ENCODE data around the gene ZNF420. TPM values are rescaled to one million over a fixed set of nuclear protein-coding genes. Genes with fewer than 3 reads are reported as not detected.

ZNF420 gene
- total RNA-seq, 1 donor from 2014 or later, result 7.1 TPM

DNA sequence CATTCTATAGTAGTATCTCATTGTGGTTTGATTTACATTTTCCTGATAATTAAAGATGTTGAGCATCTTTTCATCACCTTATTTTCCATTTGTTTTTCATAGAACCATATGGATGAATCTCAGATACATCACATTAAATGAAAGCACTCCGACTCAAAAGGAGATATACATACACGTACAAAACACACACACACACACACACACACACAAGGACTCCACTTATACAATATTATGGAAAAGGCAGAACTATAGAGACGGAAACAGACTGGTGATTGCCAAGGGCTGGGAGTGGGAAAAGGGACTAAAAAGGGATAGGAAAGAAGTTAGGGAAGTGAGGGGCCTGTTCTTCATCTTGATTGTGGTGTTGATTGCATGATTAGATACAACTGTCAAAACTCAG is 70.0 kb downstream of the ZNF420 start:
- no peak overlapping the region for H3K4me3 Mint-ChIP-seq (ENCODE audit: unreplicated experiment)
- H3K27ac Mint-ChIP-seq (ENCODE audit: unreplicated experiment), result no peak overlapping the region
- DNase-seq (ENCODE audit: low spot score), result no peak
- no peaks in the 10 kb centered on the region for H3K27me3 Mint-ChIP-seq (ENCODE audit: low read depth)
- no peaks in the 10 kb centered on the region for H3K4me1 Mint-ChIP-seq (ENCODE audit: low read depth)
- peaks cover 69% of the 10 kb centered on the region for H3K9me3 Mint-ChIP-seq (ENCODE audit: low read depth)
- TF ChIP-seq, protein P1, sequence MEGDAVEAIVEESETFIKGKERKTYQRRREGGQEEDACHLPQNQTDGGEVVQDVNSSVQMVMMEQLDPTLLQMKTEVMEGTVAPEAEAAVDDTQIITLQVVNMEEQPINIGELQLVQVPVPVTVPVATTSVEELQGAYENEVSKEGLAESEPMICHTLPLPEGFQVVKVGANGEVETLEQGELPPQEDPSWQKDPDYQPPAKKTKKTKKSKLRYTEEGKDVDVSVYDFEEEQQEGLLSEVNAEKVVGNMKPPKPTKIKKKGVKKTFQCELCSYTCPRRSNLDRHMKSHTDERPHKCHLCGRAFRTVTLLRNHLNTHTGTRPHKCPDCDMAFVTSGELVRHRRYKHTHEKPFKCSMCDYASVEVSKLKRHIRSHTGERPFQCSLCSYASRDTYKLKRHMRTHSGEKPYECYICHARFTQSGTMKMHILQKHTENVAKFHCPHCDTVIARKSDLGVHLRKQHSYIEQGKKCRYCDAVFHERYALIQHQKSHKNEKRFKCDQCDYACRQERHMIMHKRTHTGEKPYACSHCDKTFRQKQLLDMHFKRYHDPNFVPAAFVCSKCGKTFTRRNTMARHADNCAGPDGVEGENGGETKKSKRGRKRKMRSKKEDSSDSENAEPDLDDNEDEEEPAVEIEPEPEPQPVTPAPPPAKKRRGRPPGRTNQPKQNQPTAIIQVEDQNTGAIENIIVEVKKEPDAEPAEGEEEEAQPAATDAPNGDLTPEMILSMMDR (IDR thresholded peaks at IDR 0.05), result no peak
- peaks cover 54% of the 10 kb centered on the region for H3K36me3 Mint-ChIP-seq (ENCODE audit: low read depth)

DNA sequence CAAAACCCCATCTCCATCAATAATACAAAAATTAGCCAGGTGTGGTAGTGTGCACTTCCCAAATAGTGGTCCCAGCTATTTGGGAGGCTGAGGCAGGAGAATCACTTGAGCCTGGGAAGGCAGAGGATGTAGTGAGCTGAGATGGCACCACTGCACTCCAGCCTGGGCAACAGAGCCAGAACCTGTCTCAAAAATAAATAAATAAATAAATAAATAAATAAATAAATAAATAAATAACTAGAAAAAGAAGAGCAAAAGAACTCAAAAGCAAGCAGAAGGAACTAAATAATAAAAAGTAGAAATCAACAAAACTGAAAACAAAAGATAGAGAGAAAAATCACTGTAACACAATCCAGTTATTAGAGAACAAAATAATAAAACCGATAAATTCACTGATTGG is 81.9 kb downstream of the ZNF420 start:
- Mint-ChIP-seq H3K4me1 (ENCODE audit: low read depth) (no peaks in the 10 kb centered on the region), H3K27me3 (ENCODE audit: low read depth) (no peaks in the 10 kb centered on the region), H3K36me3 (ENCODE audit: low read depth) (peaks cover 77% of the 10 kb centered on the region), H3K4me3 (ENCODE audit: unreplicated experiment) (no peak overlapping the region), H3K27ac (ENCODE audit: unreplicated experiment) (no peak overlapping the region), H3K9me3 (ENCODE audit: low read depth) (peaks cover 75% of the 10 kb centered on the region)
- TF ChIP-seq, protein P1 (IDR thresholded peaks at IDR 0.05), result no peak
- DNase-seq (ENCODE audit: low spot score), result no peak

DNA sequence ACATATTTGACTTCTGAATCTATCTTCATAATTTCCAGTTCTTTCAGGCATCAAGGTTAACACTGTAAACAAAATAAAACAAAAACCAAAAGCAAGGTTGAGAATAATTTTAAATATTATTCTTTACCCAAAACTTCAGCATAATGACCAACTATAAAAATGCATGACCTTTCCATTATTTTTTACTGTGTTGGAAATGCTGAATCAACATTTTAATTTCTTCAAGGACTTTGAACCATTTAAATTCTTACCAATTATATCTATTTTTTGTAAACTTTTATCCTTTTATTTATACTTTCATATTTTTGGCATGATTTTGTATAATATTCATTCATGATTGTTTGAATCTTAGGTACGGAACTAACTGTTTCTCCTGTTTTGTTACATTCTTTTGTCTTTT is 87.4 kb downstream of the ZNF420 start:
- no peak overlapping the region for H3K4me3 Mint-ChIP-seq (ENCODE audit: unreplicated experiment)
- no peak overlapping the region for H3K27ac Mint-ChIP-seq (ENCODE audit: unreplicated experiment)
- H3K4me1 Mint-ChIP-seq (ENCODE audit: low read depth), result no peaks in the 10 kb centered on the region
- peaks cover 71% of the 10 kb centered on the region for H3K36me3 Mint-ChIP-seq (ENCODE audit: low read depth)
- DNase-seq (ENCODE audit: low spot score), result no peak
- TF ChIP-seq, protein P1 (IDR thresholded peaks at IDR 0.05), result no peak
- H3K9me3 Mint-ChIP-seq (ENCODE audit: low read depth), result peaks cover 57% of the 10 kb centered on the region
- no peaks in the 10 kb centered on the region for H3K27me3 Mint-ChIP-seq (ENCODE audit: low read depth)

DNA sequence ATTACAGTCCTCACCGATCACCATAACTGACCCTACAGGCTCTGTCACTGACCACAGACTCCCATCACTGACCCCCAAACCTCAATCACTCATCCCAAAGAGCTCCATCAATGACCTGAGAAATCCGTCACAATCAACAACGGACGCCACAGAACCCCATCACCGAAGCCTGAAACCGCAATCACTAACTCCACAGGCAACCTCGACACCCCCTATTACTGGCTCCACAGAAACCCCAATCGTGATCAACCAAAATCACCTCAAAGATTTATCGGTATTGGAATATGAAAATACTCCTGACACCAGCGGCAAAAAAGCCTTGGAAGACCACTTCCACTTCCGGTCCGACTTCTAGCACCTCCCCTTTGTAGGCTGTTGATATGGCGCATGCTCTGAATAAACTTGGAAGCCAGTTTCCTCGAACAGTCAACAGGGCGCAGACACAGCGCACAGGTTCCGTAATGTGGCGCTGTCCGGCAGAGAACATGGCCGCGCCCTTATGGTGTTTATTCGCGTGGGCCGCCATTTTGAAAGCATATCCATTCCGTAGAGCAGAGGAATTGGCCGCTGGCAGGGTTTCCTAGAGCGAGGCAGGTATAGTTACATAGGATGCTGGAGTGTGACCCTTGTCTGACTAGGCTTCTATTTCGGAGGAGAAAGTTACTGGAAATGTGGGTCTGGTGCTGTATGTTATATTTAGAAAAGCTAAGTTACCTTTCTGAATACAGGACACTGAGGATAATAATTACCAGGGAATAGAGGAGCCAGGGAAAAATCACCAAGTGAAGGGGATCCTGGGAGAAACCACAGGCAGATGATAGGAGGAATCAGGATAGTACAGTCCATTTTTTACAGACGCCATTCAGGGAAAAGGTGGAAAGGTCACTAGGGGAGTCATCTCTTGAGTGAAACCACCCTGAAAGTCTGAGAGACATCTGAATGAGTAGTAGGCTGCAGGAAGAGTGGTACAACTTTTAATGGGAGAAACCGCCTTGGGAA is 94.4 kb downstream of the ZNF420 start, which contains the start of gene ZNF585A:
Gene ZNF585A, minus strand, starts transcription at position 328 of the 999 bp plus-strand sequence. CDS start 2,785 bp downstream, outside the sequence.
- H3K9me3 Mint-ChIP-seq (ENCODE audit: low read depth), result peaks cover 35% of the 10 kb centered on the region
- peaks cover 22% of the 10 kb centered on the region for H3K36me3 Mint-ChIP-seq (ENCODE audit: low read depth)
- no peaks in the 10 kb centered on the region for H3K27me3 Mint-ChIP-seq (ENCODE audit: low read depth)
- H3K4me1 Mint-ChIP-seq (ENCODE audit: low read depth), result no peaks in the 10 kb centered on the region
- TF ChIP-seq, protein P1 (IDR thresholded peaks at IDR 0.05), result peak; percentile 49
- no peak within 1 kb of the TSS for H3K4me3 Mint-ChIP-seq (ENCODE audit: unreplicated experiment)
- no peak within 1 kb of the TSS for H3K27ac Mint-ChIP-seq (ENCODE audit: unreplicated experiment)
- DNase-seq (ENCODE audit: low spot score), result peak; percentile 95

Other genes starting within 250 kb of the ZNF420 start
- 8.1 to 10.2 TPM (median 8.1 TPM) in 3 replicates for gene ZNF790, start 240.0 kb upstream of the ZNF420 start, total RNA-seq
- 3.3 to 6.6 TPM (median 4.7 TPM) in 3 replicates for gene ZNF345, start 227.6 kb upstream of the ZNF420 start, total RNA-seq
- gene ZNF829, start 162.1 kb upstream of the ZNF420 start, total RNA-seq, result 2.0 to 4.1 TPM (median 2.1 TPM) in 3 replicates
- 6.9 to 11.4 TPM (median 7.6 TPM) in 3 replicates for gene ZNF568, start 162.1 kb upstream of the ZNF420 start, total RNA-seq
- 5.5 to 14.7 TPM (median 7.1 TPM) in 3 replicates for gene ZNF585A, start 94.3 kb downstream of the ZNF420 start, total RNA-seq
- 2.1 to 17.9 TPM (median 3.3 TPM) in 3 replicates for gene ZNF585B, start 132.1 kb downstream of the ZNF420 start, total RNA-seq
- gene ZNF383, start 139.8 kb downstream of the ZNF420 start, total RNA-seq, result 6.0 to 10.6 TPM (median 7.7 TPM) in 3 replicates